GM19372 (cell line): ENCODE results near the gene DBF4.
"Not testable (repeated sequence)": the region's sequence is repeated elsewhere in the genome, so short reads cannot be mapped to it uniquely, and the experiment has no call there.

Experiments
- ATAC-seq: cut with Tn5 transposase; IDR thresholded peaks from one replicate; pipeline ENCODE4 v1.9.1; 2021; ENCODE audit warnings: mild to moderate bottlenecking, low read depth, moderate library complexity; ENCODE audit not compliant: unreplicated experiment

DBF4 gene

DNA sequence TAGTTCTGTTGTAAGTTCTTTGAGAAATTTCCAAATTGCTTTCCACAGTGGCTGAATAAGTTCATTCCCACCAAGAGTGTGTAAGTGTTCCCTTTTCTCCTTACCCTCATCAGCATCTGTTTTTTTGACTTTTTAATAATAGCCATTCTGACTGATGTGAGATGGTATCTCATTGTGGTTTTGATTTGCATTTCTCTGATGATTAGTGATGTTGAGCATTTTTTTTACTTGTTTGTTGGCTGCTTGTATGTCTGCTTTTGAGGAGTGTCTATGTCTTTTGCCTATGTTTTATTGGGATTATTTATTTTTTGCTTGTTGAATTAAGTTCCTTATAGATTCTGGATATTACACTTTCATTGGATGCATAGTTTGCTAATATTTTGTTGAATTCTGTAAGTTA, 69.6 kb downstream of the DBF4 start:
- ATAC-seq = not testable (repeated sequence)

DNA sequence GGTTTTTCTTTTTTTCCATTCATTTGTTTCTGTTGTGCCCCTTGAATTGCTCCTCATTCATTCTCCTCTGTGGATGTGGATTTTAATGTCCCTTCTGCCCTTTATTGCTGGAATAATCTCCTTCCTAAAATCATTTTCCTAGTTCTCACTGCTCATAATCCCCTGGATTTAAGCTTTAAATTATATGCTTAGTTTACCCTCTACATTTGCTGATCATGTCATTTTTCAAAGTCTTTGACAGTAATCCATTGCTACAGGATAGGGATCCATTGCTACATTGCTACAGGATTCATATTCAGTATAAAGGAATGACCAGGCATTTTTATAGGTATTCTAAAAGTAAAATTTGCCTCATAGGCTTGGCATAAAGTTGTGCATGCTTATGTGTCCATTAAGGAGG, 72.1 kb downstream of the DBF4 start:
- ATAC-seq = no peak
